OCI-LY1 (cell line): Measurements from ENCODE around the gene GSG1L.

Experiments
- EZH2 ChIP-seq: fragments of 200-600 bp; sonication (generic), shearing (Covaris generic); IDR thresholded peaks from 2 replicates; pipeline ENCODE4 v1.8.0; 2017; ENCODE audit warnings: borderline replicate concordance, mixed run types, mild to moderate bottlenecking, antibody characterized with exemption, low read length, moderate library complexity, mixed read lengths
- TF ChIP-seq, protein P1 (sequence below): fragments of 200-600 bp; sonication (generic), shearing (Covaris generic); IDR thresholded peaks from 2 replicates; pipeline ENCODE4 v1.5.1; 2017; ENCODE audit warnings: mild to moderate bottlenecking, antibody characterized with exemption, low read length, moderate library complexity, mixed read lengths

- TF ChIP-seq, protein P1, sequence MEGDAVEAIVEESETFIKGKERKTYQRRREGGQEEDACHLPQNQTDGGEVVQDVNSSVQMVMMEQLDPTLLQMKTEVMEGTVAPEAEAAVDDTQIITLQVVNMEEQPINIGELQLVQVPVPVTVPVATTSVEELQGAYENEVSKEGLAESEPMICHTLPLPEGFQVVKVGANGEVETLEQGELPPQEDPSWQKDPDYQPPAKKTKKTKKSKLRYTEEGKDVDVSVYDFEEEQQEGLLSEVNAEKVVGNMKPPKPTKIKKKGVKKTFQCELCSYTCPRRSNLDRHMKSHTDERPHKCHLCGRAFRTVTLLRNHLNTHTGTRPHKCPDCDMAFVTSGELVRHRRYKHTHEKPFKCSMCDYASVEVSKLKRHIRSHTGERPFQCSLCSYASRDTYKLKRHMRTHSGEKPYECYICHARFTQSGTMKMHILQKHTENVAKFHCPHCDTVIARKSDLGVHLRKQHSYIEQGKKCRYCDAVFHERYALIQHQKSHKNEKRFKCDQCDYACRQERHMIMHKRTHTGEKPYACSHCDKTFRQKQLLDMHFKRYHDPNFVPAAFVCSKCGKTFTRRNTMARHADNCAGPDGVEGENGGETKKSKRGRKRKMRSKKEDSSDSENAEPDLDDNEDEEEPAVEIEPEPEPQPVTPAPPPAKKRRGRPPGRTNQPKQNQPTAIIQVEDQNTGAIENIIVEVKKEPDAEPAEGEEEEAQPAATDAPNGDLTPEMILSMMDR: no peak
- no peak for TF ChIP-seq EZH2
Observed at GRCh38 chr16:28014851-28015250, 48.7 kb downstream of the GSG1L start.
